ENCODE measurements around the gene PTGIR. TPM values are rescaled to one million over a fixed set of nuclear protein-coding genes. Genes with fewer than 3 reads are reported as not detected.

Gene PTGIR
- total RNA-seq, 1 donor from 2014 or later, result 0.27 TPM

DNA sequence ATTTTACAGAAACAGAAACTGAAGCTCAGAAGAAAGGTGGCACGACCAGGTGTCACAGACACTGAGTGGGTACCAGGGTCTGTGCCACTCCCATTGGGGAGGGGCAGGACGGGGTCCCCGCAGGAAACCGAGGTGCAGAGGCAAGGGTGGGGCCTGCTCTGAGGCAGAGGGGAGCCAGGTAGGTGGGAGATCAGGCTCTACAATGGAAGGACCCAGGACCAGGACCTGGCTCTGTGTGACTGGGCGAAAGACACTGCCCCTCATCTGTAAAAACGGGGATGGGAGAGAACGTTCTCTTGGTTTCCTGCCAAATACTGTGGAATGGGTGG lies 2.8 kb downstream of the PTGIR start:
- no peak for TF ChIP-seq CTCF (IDR thresholded peaks at IDR 0.05; ENCODE audit: partially characterized antibody, unreplicated experiment)
- no peak for DNase-seq
- Mint-ChIP-seq H3K36me3 (ENCODE audit: unreplicated experiment) (no peaks in the 10 kb centered on the region), H3K27ac (ENCODE audit: unreplicated experiment) (no peak overlapping the region), H3K4me1 (ENCODE audit: low read depth, unreplicated experiment) (peaks cover 19% of the 10 kb centered on the region), H3K9me3 (ENCODE audit: unreplicated experiment) (peaks cover 3% of the 10 kb centered on the region), H3K27me3 (ENCODE audit: unreplicated experiment) (no peaks in the 10 kb centered on the region), H3K4me3 (ENCODE audit: unreplicated experiment) (no peak overlapping the region)

- peaks cover 2% of the 10 kb centered on the region for H3K9me3 Mint-ChIP-seq (ENCODE audit: unreplicated experiment)
- H3K4me1 Mint-ChIP-seq (ENCODE audit: low read depth, unreplicated experiment), result peaks cover 23% of the 10 kb centered on the region
- H3K27ac Mint-ChIP-seq (ENCODE audit: unreplicated experiment), result peak overlapping the region; percentile 89
- H3K27me3 Mint-ChIP-seq (ENCODE audit: unreplicated experiment), result peaks cover 4% of the 10 kb centered on the region
- peak overlapping the region; percentile 78 for H3K4me3 Mint-ChIP-seq (ENCODE audit: unreplicated experiment)
- no peak for TF ChIP-seq CTCF (IDR thresholded peaks at IDR 0.05; ENCODE audit: partially characterized antibody, unreplicated experiment)
- no peak for DNase-seq
- no peaks in the 10 kb centered on the region for H3K36me3 Mint-ChIP-seq (ENCODE audit: unreplicated experiment)
Measured at GRCh38 chr19:46621191-46622117, 3.4 kb downstream of the PTGIR start.

DNA sequence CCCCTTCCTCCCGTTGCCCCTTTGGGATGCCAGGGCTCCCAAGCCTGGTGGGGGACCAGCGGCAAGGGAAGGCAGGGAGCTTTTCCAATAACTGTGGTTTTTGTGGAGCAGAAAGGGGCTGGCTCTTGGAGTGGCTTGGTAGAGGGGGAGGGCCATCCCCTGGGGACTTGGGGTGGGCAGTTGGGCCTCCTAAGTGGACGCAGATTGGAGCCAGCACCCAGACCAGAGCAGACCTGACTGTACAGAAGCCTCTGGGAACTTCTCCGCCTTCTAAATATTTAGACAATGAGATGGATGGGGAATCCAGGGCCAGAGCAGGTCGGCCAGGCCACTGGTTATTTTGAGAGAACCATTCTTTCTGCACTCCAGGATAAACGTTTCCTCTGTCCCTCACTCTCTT lies 4.2 kb downstream of the PTGIR start:
- peak; percentile 59 for DNase-seq
- no peak for TF ChIP-seq CTCF (IDR thresholded peaks at IDR 0.05; ENCODE audit: partially characterized antibody, unreplicated experiment)
- Mint-ChIP-seq H3K36me3 (ENCODE audit: unreplicated experiment) (no peaks in the 10 kb centered on the region), H3K27ac (ENCODE audit: unreplicated experiment) (peak overlapping the region; percentile 89), H3K4me1 (ENCODE audit: low read depth, unreplicated experiment) (peaks cover 24% of the 10 kb centered on the region), H3K27me3 (ENCODE audit: unreplicated experiment) (peaks cover 4% of the 10 kb centered on the region), H3K9me3 (ENCODE audit: unreplicated experiment) (peaks cover 5% of the 10 kb centered on the region), H3K4me3 (ENCODE audit: unreplicated experiment) (peak overlapping the region; percentile 78)

DNA sequence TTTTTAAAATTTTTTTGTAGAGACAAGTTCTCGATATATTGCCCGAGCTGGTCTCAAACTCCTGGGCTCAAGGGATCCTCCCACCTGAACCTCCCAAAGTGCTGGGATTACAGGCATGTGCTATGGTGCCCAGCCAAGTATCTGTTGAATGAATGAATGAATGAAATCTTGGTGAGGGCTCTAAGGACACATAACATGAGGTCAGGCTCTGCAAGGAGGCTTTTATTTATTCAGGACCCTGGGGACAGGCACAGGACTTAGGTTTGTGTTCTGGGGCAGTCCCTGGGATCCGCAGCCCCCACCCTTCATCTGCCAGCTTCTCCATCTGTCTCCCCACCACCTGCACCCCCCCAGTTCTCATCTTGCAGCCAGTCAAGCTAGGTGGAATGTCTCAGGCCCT lies 4.6 kb downstream of the PTGIR start:
- no peak for DNase-seq
- no peak for TF ChIP-seq CTCF (IDR thresholded peaks at IDR 0.05; ENCODE audit: partially characterized antibody, unreplicated experiment)
- peaks cover 4% of the 10 kb centered on the region for H3K27me3 Mint-ChIP-seq (ENCODE audit: unreplicated experiment)
- H3K4me3 Mint-ChIP-seq (ENCODE audit: unreplicated experiment), result peak overlapping the region; percentile 78
- H3K9me3 Mint-ChIP-seq (ENCODE audit: unreplicated experiment), result peaks cover 5% of the 10 kb centered on the region
- peak overlapping the region; percentile 89 for H3K27ac Mint-ChIP-seq (ENCODE audit: unreplicated experiment)
- H3K4me1 Mint-ChIP-seq (ENCODE audit: low read depth, unreplicated experiment), result peaks cover 24% of the 10 kb centered on the region
- H3K36me3 Mint-ChIP-seq (ENCODE audit: unreplicated experiment), result no peaks in the 10 kb centered on the region

GRCh38 chr19:46618670-46619231 lies 6.1 kb downstream of the PTGIR start:
- Mint-ChIP-seq H3K27ac (ENCODE audit: unreplicated experiment) (no peak overlapping the region), H3K36me3 (ENCODE audit: unreplicated experiment) (no peaks in the 10 kb centered on the region), H3K9me3 (ENCODE audit: unreplicated experiment) (peaks cover 5% of the 10 kb centered on the region), H3K27me3 (ENCODE audit: unreplicated experiment) (peaks cover 4% of the 10 kb centered on the region), H3K4me1 (ENCODE audit: low read depth, unreplicated experiment) (peaks cover 28% of the 10 kb centered on the region), H3K4me3 (ENCODE audit: unreplicated experiment) (no peak overlapping the region)
- TF ChIP-seq CTCF (IDR thresholded peaks at IDR 0.05; ENCODE audit: partially characterized antibody, unreplicated experiment), result no peak
- DNase-seq, result no peak

All from glutamatergic neuron (in vitro differentiated cells).